ENCODE results near the gene PANK2. TPM values are rescaled to one million over a fixed set of nuclear protein-coding genes. Genes with fewer than 3 reads are reported as not detected.
"Not testable (repeated sequence)": the region's sequence is repeated elsewhere in the genome, so short reads cannot be mapped to it uniquely, and the experiment has no call there.

The PANK2 gene
- total and polyA plus RNA-seq, 2 donors (not counting 1 experiment from before 2014, with no cell fraction given), result 33.7 to 51.7 TPM

- H3K27me3 ChIP-seq (ENCODE audit: control insufficient read depth, insufficient read depth, low read length), result no peaks in the 10 kb centered on the region
- DNase-seq (ENCODE audit: low read depth in 2 of 2), result no peak
- no peaks in the 10 kb centered on the region for H4K20me1 ChIP-seq (ENCODE audit: control insufficient read depth, extremely low read depth, insufficient read depth, low read length)
- no peak overlapping the region for H3K27ac ChIP-seq (ENCODE audit: insufficient read depth, low read length)
- H3K9me3 ChIP-seq (ENCODE audit: control insufficient read depth, insufficient read depth, low read depth, low read length), result no peaks in the 10 kb centered on the region
- no peak overlapping the region for H3K4me2 ChIP-seq (ENCODE audit: extremely low read depth, insufficient read depth, low read length)
- H2AFZ ChIP-seq (ENCODE audit: low read length), result no peak overlapping the region
- no peak overlapping the region for H3K4me3 ChIP-seq (replicated peaks in 1 of 4; ENCODE audit: control extremely low read depth in 1 of 4, insufficient read depth in 1 of 4, low read depth in 3 of 4, low read length in 4 of 4)
- no peak overlapping the region for H3K9ac ChIP-seq (ENCODE audit: insufficient read depth, low read length)
- H3K36me3 ChIP-seq (ENCODE audit: control insufficient read depth, insufficient read depth, low read length), result peaks cover 6% of the 10 kb centered on the region
- TF ChIP-seq EZH2 (IDR thresholded peaks at IDR 0.05; ENCODE audit: low read length, missing control alignments) (no peak), CTCF (conservative IDR thresholded peaks at IDR 0.05 in 1 of 2, IDR thresholded peaks at IDR 0.05 in 1 of 2; ENCODE audit: low read depth in 1 of 2, low read length in 2 of 2) (no peak)
- H3K79me2 ChIP-seq (ENCODE audit: control insufficient read depth, insufficient read depth, low read length), result no peaks in the 10 kb centered on the region
- H3K4me1 ChIP-seq (ENCODE audit: control insufficient read depth, extremely low read depth, insufficient read depth, low read length), result no peaks in the 10 kb centered on the region
These were observed 51.7 kb downstream of the PANK2 start for GRCh38 chr20:3940905-3941304.

- H3K27me3 ChIP-seq (ENCODE audit: control insufficient read depth, insufficient read depth, low read length); H2AFZ ChIP-seq (ENCODE audit: low read length); H3K36me3 ChIP-seq (ENCODE audit: control insufficient read depth, insufficient read depth, low read length); H3K9ac ChIP-seq (ENCODE audit: insufficient read depth, low read length); H3K4me3 ChIP-seq (replicated peaks in 1 of 4; ENCODE audit: control extremely low read depth in 1 of 4, insufficient read depth in 1 of 4, low read depth in 3 of 4, low read length in 4 of 4); H4K20me1 ChIP-seq (ENCODE audit: control insufficient read depth, extremely low read depth, insufficient read depth, low read length); H3K79me2 ChIP-seq (ENCODE audit: control insufficient read depth, insufficient read depth, low read length); H3K4me2 ChIP-seq (ENCODE audit: extremely low read depth, insufficient read depth, low read length); H3K9me3 ChIP-seq (ENCODE audit: control insufficient read depth, insufficient read depth, low read depth, low read length); H3K4me1 ChIP-seq (ENCODE audit: control insufficient read depth, extremely low read depth, insufficient read depth, low read length); DNase-seq (ENCODE audit: low read depth in 2 of 2); H3K27ac ChIP-seq (ENCODE audit: insufficient read depth, low read length): not testable (repeated sequence)
These were observed 57.5 kb downstream of the PANK2 start for GRCh38 chr20:3946666-3947065.

- Histone ChIP-seq H3K27me3 (ENCODE audit: control insufficient read depth, insufficient read depth, low read length) (no peaks in the 10 kb centered on the region), H3K9me3 (ENCODE audit: control insufficient read depth, insufficient read depth, low read depth, low read length) (no peaks in the 10 kb centered on the region), H3K4me3 (replicated peaks in 1 of 4; ENCODE audit: control extremely low read depth in 1 of 4, insufficient read depth in 1 of 4, low read depth in 3 of 4, low read length in 4 of 4) (no peak overlapping the region), H3K4me2 (ENCODE audit: extremely low read depth, insufficient read depth, low read length) (no peak overlapping the region), H2AFZ (ENCODE audit: low read length) (no peak overlapping the region), H3K79me2 (ENCODE audit: control insufficient read depth, insufficient read depth, low read length) (peaks cover 27% of the 10 kb centered on the region), H3K4me1 (ENCODE audit: control insufficient read depth, extremely low read depth, insufficient read depth, low read length) (no peaks in the 10 kb centered on the region), H3K9ac (ENCODE audit: insufficient read depth, low read length) (no peak overlapping the region), H3K27ac (ENCODE audit: insufficient read depth, low read length) (no peak overlapping the region), H3K36me3 (ENCODE audit: control insufficient read depth, insufficient read depth, low read length) (peaks cover 4% of the 10 kb centered on the region), H4K20me1 (ENCODE audit: control insufficient read depth, extremely low read depth, insufficient read depth, low read length) (no peaks in the 10 kb centered on the region)
- no peak for DNase-seq (ENCODE audit: low read depth in 2 of 2)
- TF ChIP-seq CTCF (conservative IDR thresholded peaks at IDR 0.05 in 1 of 2, IDR thresholded peaks at IDR 0.05 in 1 of 2; ENCODE audit: low read depth in 1 of 2, low read length in 2 of 2) (no peak), EZH2 (IDR thresholded peaks at IDR 0.05; ENCODE audit: low read length, missing control alignments) (no peak)
These were observed 75.5 kb downstream of the PANK2 start for GRCh38 chr20:3964719-3965118.
